ENCODE measurements around the gene HBZ. TPM values are rescaled to one million over a fixed set of nuclear protein-coding genes. Genes with fewer than 3 reads are reported as not detected.

Gene HBZ
- total RNA-seq, 3 donors from 2014 or later, result not detected

DNA sequence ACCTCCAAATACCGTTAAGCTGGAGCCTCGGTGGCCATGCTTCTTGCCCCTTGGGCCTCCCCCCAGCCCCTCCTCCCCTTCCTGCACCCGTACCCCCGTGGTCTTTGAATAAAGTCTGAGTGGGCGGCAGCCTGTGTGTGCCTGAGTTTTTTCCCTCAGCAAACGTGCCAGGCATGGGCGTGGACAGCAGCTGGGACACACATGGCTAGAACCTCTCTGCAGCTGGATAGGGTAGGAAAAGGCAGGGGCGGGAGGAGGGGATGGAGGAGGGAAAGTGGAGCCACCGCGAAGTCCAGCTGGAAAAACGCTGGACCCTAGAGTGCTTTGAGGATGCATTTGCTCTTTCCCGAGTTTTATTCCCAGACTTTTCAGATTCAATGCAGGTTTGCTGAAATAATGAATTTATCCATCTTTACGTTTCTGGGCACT is 25.0 kb downstream of the HBZ start:
- Histone ChIP-seq H3K36me3 (no peaks in the 10 kb centered on the region), H3K27ac (no peak overlapping the region), H3K27me3 (peaks cover 6 to 58% of the 10 kb centered on the region in 2 donors), H3K4me1 (peaks cover 11% of the 10 kb centered on the region in 2 donors), H3K4me3 (no peak overlapping the region), H3K9me3 (no peaks in the 10 kb centered on the region)
- TF ChIP-seq, protein P1, sequence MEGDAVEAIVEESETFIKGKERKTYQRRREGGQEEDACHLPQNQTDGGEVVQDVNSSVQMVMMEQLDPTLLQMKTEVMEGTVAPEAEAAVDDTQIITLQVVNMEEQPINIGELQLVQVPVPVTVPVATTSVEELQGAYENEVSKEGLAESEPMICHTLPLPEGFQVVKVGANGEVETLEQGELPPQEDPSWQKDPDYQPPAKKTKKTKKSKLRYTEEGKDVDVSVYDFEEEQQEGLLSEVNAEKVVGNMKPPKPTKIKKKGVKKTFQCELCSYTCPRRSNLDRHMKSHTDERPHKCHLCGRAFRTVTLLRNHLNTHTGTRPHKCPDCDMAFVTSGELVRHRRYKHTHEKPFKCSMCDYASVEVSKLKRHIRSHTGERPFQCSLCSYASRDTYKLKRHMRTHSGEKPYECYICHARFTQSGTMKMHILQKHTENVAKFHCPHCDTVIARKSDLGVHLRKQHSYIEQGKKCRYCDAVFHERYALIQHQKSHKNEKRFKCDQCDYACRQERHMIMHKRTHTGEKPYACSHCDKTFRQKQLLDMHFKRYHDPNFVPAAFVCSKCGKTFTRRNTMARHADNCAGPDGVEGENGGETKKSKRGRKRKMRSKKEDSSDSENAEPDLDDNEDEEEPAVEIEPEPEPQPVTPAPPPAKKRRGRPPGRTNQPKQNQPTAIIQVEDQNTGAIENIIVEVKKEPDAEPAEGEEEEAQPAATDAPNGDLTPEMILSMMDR (IDR thresholded peaks at IDR 0.05), result no peak
- no peak for TF ChIP-seq POLR2A (IDR thresholded peaks at IDR 0.05)
- TF ChIP-seq POLR2AphosphoS5 (IDR thresholded peaks at IDR 0.05), result no peak
- intact Hi-C loops (cut with DNase I; ENCODE audit: low total_unique reads), result no loop called here
- DNase-seq (ENCODE audit: low spot score in 2 of 2), result no peak

DNA sequence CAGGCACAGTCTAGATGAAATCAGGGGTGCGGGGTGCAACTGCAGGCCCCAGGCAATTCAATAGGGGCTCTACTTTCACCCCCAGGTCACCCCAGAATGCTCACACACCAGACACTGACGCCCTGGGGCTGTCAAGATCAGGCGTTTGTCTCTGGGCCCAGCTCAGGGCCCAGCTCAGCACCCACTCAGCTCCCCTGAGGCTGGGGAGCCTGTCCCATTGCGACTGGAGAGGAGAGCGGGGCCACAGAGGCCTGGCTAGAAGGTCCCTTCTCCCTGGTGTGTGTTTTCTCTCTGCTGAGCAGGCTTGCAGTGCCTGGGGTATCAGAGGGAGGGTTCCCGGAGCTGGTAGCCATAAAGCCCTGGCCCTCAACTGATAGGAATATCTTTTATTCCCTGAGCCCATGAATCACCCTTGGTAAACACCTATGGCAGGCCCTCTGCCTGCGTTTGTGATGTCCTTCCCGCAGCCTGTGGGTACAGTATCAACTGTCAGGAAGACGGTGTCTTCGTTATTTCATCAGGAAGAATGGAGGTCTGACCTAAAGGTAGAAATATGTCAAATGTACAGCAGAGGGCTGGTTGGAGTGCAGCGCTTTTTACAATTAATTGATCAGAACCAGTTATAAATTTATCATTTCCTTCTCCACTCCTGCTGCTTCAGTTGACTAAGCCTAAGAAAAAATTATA is 25.7 kb downstream of the HBZ start:
- H3K27me3 ChIP-seq, result peaks cover 6 to 58% of the 10 kb centered on the region in 2 donors
- H3K4me1 ChIP-seq, result peaks cover 11% of the 10 kb centered on the region in 2 donors
- TF ChIP-seq, protein P1 (IDR thresholded peaks at IDR 0.05), result no peak
- TF ChIP-seq POLR2AphosphoS5 (IDR thresholded peaks at IDR 0.05) (no peak), POLR2A (IDR thresholded peaks at IDR 0.05) (no peak)
- no peaks in the 10 kb centered on the region for H3K9me3 ChIP-seq
- H3K36me3 ChIP-seq, result no peaks in the 10 kb centered on the region
- intact Hi-C loops (cut with DNase I; ENCODE audit: low total_unique reads), result no loop called here
- no peak for DNase-seq (ENCODE audit: low spot score in 2 of 2)
- H3K4me3 ChIP-seq, result no peak overlapping the region
- no peak overlapping the region for H3K27ac ChIP-seq

- H3K27me3 ChIP-seq, result peaks cover 6 to 54% of the 10 kb centered on the region in 2 donors
- peaks cover 11% of the 10 kb centered on the region in 2 donors for H3K4me1 ChIP-seq
- no peaks in the 10 kb centered on the region for H3K9me3 ChIP-seq
- TF ChIP-seq POLR2A (IDR thresholded peaks at IDR 0.05) (no peak), POLR2AphosphoS5 (IDR thresholded peaks at IDR 0.05) (no peak)
- TF ChIP-seq, protein P1 (IDR thresholded peaks at IDR 0.05), result no peak
- H3K27ac ChIP-seq, result no peak overlapping the region
- H3K4me3 ChIP-seq, result no peak overlapping the region
- intact Hi-C loops (cut with DNase I; ENCODE audit: low total_unique reads), result no loop called here
- no peaks in the 10 kb centered on the region for H3K36me3 ChIP-seq
- no peak for DNase-seq (ENCODE audit: low spot score in 2 of 2)
Measured at GRCh38 chr16:178668-179015, 26.2 kb downstream of the HBZ start.

- Histone ChIP-seq H3K27me3 (peaks cover 6 to 52% of the 10 kb centered on the region in 2 donors), H3K9me3 (no peaks in the 10 kb centered on the region), H3K4me3 (no peak overlapping the region), H3K27ac (no peak overlapping the region), H3K4me1 (peaks cover 11% of the 10 kb centered on the region in 2 donors), H3K36me3 (no peaks in the 10 kb centered on the region)
- no peak for DNase-seq (ENCODE audit: low spot score in 2 of 2)
- intact Hi-C loops (cut with DNase I; ENCODE audit: low total_unique reads), result no loop called here
- no peak for TF ChIP-seq POLR2AphosphoS5 (IDR thresholded peaks at IDR 0.05)
- TF ChIP-seq, protein P1 (IDR thresholded peaks at IDR 0.05), result no peak
Measured at GRCh38 chr16:179211-180092, 27.0 kb downstream of the HBZ start.

Measured in breast epithelium (tissue), 4 donors.